H1 (cell line): ENCODE measurements around the gene PCDHGA8. TPM values are rescaled to one million over a fixed set of nuclear protein-coding genes. Genes with fewer than 3 reads are reported as not detected.

Source experiments
- RAD21 ChIP-seq, 2 experiments: IDR thresholded peaks in 1 of 2; conservative IDR thresholded peaks in 1 of 2; 2 replicates each; pipeline ENCODE4 v1.6.1; 2011; ENCODE audit warnings: low read depth in 2 of 2, low read length in 2 of 2, improper control_type of control experiment in 1 of 2, inconsistent platforms in 1 of 2, mild to moderate bottlenecking in 1 of 2, moderate library complexity in 1 of 2
- TBP ChIP-seq: IDR thresholded peaks from 2 replicates; pipeline ENCODE4 v1.6.1; 2011; ENCODE audit warnings: low read depth, low read length, improper control_type of control experiment
- polyA plus RNA-seq, 7 experiments: library from polyadenylated mRNA; depleted of rRNA in 3 of 7; stranded (reverse) in 5 of 7; unstranded in 2 of 7; fragments of >200 nt in 5 of 7; fragments of 200-250 nt in 2 of 7; gene quantifications; 1 replicate in 5 of 7; 2 replicates in 1 of 7; 4 replicates in 1 of 7; pipeline versions ENCODE4 v1.2.1 to v1.2.3, GENCODE V29; 2011 to 2013; ENCODE audit warnings: missing spikeins in 2 of 7, mixed read lengths in 2 of 7
- total RNA-seq: library from RNA; stranded (reverse); fragmentation: NEBNext Ultra II Directional; extraction: Animal tissue kit (Norgen Biotek cat#: 25700); gene quantifications from 2 replicates; pipeline ENCODE4 v1.2.1, GENCODE V29; 2021
- TF ChIP-seq, protein P1 (sequence below), 3 experiments: IDR thresholded peaks; 1 replicate in 2 of 3; 2 replicates in 1 of 3; pipeline versions ENCODE4 v1.5.1 to v1.6.1; 2011; ENCODE audit warnings: low read length in 3 of 3, mild to moderate bottlenecking in 3 of 3, inconsistent platforms in 2 of 3, low read depth in 1 of 3, moderate library complexity in 1 of 3; ENCODE audit not compliant: insufficient read depth in 1 of 3; ENCODE audit errors: control extremely low read depth in 1 of 3

Gene PCDHGA8
- total and polyA plus RNA-seq, 2 of the 8 experiments (the other 6 are each of a cell fraction or from before 2014, with no cell fraction given), result 0.79 to 1.4 TPM

DNA sequence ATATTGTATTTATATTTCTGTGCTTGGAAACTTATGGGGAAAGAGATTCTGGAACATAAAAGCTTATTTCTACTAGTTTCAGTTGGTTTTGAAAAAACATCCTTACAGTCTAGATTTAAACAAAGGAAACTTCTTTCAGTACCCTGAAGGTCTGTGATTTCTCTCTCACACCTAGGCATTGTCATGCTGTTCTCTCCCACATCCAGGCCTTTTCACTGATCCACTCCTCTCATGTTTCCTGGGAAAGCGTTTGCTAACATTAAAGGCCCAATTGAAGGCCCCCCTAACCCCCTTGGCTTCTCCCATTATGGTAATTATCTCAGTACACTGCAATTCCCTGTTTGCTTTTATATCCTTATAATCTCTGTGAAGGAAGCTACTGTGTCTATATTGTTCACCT is 49.7 kb upstream of the PCDHGA8 start (continued):
- TF ChIP-seq, protein P1, sequence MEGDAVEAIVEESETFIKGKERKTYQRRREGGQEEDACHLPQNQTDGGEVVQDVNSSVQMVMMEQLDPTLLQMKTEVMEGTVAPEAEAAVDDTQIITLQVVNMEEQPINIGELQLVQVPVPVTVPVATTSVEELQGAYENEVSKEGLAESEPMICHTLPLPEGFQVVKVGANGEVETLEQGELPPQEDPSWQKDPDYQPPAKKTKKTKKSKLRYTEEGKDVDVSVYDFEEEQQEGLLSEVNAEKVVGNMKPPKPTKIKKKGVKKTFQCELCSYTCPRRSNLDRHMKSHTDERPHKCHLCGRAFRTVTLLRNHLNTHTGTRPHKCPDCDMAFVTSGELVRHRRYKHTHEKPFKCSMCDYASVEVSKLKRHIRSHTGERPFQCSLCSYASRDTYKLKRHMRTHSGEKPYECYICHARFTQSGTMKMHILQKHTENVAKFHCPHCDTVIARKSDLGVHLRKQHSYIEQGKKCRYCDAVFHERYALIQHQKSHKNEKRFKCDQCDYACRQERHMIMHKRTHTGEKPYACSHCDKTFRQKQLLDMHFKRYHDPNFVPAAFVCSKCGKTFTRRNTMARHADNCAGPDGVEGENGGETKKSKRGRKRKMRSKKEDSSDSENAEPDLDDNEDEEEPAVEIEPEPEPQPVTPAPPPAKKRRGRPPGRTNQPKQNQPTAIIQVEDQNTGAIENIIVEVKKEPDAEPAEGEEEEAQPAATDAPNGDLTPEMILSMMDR (IDR thresholded peaks at IDR 0.05; ENCODE audit: control extremely low read depth in 1 of 3, insufficient read depth in 1 of 3, low read depth in 1 of 3, low read length in 3 of 3), result no peak
- TF ChIP-seq RAD21 (IDR thresholded peaks at IDR 0.05 in 1 of 2, conservative IDR thresholded peaks at IDR 0.05 in 1 of 2; ENCODE audit: low read depth in 2 of 2, low read length in 2 of 2), result no peak
- no peak for TF ChIP-seq TBP
- TF ChIP-seq, all 59 proteins: peak for 0
